Measurements from ENCODE around the gene TMEM169.

The TMEM169 gene

GRCh38 chr2:216108310-216108966, 26.7 kb downstream of the TMEM169 start:
- DNase-seq = no peak

GRCh38 chr2:216108967-216109921, 27.5 kb downstream of the TMEM169 start, which contains the start of gene XRCC5:
XRCC5 (plus strand) TSS chr2:216109348; CDS start chr2:216109437, 89 bp downstream.
- peak; percentile 82 to 88 for DNase-seq

GRCh38 chr2:216109962-216110614, 28.4 kb downstream of the TMEM169 start:
- DNase-seq = peak in 1 of 2 donors; percentile 48

- DNase-seq = no peak
Observed at GRCh38 chr2:216110620-216111019, 28.9 kb downstream of the TMEM169 start.

- no peak for DNase-seq
Observed at GRCh38 chr2:216111122-216111521, 29.4 kb downstream of the TMEM169 start.

- DNase-seq = no peak
Observed at GRCh38 chr2:216112926-216113325, 31.2 kb downstream of the TMEM169 start.

- no peak for DNase-seq
Observed at GRCh38 chr2:216113572-216113971, 31.9 kb downstream of the TMEM169 start.

- no peak for DNase-seq
Observed at GRCh38 chr2:216114382-216114713, 32.6 kb downstream of the TMEM169 start.

- DNase-seq = peak; percentile 91
Observed at GRCh38 chr2:216114714-216115531, 33.2 kb downstream of the TMEM169 start.

GRCh38 chr2:216116418-216116817, 34.7 kb downstream of the TMEM169 start:
- no peak for DNase-seq

GRCh38 chr2:216117561-216118340, 36.0 kb downstream of the TMEM169 start:
- DNase-seq = no peak

- DNase-seq = no peak
Observed at GRCh38 chr2:216118474-216118873, 36.8 kb downstream of the TMEM169 start.

GRCh38 chr2:216119146-216119545, 37.4 kb downstream of the TMEM169 start:
- DNase-seq = no peak

GRCh38 chr2:216119986-216120385, 38.3 kb downstream of the TMEM169 start:
- DNase-seq = no peak

GRCh38 chr2:216121255-216121654, 39.5 kb downstream of the TMEM169 start:
- no peak for DNase-seq

- DNase-seq = no peak
Observed at GRCh38 chr2:216126943-216127342, 45.2 kb downstream of the TMEM169 start.

- DNase-seq = peak in 1 of 2 donors; percentile 22
Observed at GRCh38 chr2:216130346-216130971, 48.7 kb downstream of the TMEM169 start.

GRCh38 chr2:216131175-216131926, 49.6 kb downstream of the TMEM169 start:
- no peak for DNase-seq

- DNase-seq = no peak
Observed at GRCh38 chr2:216132585-216132984, 50.9 kb downstream of the TMEM169 start.

- no peak for DNase-seq
Observed at GRCh38 chr2:216133397-216133796, 51.7 kb downstream of the TMEM169 start.
